HG03175 (cell line): Measurements from ENCODE around the gene COP1.
"Not testable (repeated sequence)": the region's sequence is repeated elsewhere in the genome, so short reads cannot be mapped to it uniquely, and the experiment has no call there.

ENCODE experiments used
- ATAC-seq: cut with Tn5 transposase; IDR thresholded peaks from one replicate; pipeline ENCODE4 v1.9.1; 2021; ENCODE audit warnings: mild to moderate bottlenecking, moderate library complexity; ENCODE audit not compliant: unreplicated experiment

The COP1 gene

DNA sequence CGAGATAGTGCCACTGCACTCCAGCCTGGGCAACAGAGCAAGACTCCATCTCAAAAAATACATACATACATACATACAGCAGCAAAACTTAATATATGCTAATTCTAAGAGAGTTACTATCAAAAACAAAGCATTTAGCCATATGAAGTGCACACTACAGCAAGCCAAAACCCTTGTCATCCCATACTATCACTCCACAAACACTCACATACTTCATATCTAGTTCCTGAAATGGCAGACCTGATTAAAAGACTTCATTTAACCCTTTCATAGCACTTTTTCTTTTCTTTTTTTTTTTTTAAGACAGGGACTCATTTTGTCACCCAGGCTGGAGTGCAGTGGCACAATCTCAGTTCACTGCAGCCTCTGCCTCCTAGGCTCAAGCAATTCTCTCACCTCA, 65.6 kb downstream of the COP1 start:
- ATAC-seq = no peak

DNA sequence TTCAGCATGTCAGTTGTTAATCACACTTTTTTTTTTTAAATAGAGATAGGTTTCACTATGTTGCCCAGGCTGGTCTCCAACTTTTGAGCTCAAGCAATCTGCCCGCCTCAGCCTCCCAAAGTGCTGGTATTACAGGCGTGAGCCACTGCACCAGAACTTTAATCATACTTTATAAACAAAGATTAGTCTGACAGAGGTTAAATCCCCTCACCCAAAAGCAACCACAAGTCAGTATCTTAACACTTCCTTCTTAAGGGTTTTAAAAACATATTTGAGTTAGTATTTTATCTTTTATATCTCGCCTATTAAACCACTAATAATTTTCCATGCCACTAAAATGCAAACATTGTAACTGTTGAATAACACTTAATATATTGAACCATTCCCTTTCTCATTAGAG, 70.2 kb downstream of the COP1 start:
- no peak for ATAC-seq

DNA sequence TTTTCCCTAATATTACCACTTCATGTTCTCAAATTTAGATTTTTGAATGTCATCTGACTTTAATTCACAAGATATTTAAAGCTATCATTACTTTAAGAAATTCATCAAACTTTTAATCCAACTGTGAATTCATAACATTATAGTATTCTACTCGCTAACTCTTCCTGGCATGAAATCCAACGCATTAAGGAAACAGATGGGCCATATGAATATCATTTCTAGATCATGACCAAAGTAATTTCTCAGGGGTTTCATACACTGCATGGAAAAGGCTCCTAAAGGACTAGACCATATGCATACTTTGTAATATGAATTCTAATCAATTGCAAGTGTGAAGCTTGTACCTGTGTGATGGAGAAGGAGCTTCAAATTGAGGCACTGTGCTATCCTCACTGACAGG, 72.4 kb downstream of the COP1 start:
- no peak for ATAC-seq

DNA sequence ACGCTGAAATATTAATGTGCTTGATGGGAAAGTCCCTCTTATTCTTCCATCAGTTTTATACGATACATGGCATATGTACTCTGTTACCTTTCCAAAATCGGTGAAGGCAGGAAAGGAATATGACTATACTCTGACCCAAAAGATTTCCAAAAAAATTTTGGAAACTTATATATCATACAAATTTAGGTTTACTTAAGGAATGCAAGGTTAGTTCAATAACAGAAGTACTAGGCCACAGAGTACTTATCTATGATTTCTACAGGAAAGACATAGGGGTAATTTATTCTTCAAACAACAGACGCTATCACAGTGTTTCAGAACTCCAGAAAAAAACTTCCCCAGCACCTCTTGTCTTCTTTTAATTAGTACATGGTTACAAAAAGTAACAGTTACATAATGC, 84.8 kb downstream of the COP1 start:
- no peak for ATAC-seq

DNA sequence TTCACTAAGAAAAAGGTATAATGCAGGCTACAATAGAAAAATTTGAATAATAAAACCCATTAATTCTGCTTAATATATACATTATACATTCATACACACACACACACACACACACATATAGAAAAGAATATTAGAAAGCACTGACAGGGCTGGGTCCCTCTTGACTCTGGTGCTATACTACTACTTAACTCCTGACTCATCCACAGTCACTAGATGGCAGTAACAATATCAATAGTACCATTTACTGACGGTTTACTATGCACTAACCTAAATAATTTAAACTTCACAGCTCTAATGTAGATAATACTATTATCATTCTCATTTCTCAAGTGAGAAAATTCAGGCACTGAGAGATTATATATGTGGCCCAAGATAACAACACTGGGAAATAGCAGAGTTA, 87.5 kb downstream of the COP1 start:
- ATAC-seq = no peak

DNA sequence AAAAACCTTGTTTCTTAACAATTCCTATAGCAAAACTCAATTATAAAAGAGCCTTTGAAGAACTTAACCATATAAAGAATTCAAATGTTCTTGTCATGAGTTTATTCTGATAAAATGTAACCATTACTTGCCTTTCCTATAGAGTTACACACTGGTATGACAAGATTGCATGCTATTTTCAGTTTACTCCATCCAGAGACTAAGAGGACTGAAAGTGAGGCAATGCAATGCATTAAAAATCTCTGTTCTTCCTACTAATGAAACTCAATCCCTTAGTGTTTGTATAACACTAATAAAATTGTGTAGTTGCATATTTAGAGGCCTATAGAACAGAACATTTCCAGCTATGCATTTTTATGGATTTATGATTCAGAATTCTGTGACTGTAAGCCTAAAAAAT, 88.1 kb downstream of the COP1 start:
- no peak for ATAC-seq

DNA sequence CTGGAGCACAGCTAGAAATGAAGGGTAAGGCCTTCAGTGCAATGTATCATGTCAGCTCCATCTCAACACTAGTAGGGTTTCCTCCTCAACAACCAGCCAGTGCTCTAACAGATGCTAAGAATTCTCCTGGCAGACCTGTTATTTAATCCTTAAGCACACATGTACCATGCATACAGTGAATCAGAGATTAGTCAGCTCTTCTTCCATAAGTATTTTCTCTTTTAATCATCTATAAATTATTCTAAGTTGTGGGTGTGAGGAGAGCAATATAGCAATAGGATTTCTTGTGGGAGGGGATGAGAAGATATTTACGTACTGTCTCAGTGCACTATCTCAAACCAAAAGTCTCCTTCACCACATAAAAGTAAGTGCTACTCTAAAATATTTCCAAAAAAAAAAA, 95.3 kb downstream of the COP1 start:
- no peak for ATAC-seq

DNA sequence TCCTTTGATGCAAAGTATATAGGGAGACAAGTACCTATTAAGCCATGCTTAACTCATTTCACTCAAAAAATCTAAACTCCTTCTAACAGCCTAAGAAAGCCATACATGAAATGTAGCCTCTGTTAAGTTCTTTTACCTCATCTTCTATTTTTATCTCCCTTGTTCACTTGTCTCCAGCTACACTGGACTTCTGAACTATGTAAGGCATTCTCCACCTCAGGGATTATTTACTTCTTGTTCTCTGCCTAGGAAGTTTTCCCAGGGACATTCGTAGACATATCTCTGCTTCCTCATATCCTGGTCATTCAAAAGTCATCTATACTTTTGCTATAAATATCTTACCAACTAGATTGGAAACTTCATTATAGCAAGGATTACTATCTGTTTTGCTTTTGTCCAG, 96.9 kb downstream of the COP1 start:
- no peak for ATAC-seq

DNA sequence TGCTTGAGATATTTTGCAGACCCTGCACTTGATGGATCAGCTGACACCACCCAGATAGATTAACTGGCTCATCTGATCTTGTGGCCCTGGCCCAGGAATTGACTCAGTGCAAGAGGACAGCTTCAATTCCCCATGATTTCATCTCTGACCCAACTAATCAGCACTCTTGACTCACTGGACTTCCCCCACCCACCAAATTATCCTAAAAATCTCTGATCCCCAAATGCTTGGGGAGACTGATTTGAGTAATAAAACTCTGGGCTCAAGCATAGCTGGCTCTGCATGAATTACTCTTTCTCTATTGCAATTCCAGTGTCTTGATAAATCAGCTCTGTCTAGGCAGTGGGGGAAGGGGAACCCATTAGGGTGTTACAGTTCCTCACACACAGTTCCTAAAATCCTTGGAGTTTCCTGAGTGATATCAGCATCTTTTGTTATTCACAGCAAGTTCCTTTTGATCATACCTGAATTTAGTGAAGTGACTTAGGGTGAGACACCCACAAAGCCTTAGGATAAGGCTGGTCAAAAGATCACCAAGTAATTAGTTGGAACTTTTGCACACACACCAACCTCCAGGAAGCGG, 104.2 kb downstream of the COP1 start:
- ATAC-seq = no peak

DNA sequence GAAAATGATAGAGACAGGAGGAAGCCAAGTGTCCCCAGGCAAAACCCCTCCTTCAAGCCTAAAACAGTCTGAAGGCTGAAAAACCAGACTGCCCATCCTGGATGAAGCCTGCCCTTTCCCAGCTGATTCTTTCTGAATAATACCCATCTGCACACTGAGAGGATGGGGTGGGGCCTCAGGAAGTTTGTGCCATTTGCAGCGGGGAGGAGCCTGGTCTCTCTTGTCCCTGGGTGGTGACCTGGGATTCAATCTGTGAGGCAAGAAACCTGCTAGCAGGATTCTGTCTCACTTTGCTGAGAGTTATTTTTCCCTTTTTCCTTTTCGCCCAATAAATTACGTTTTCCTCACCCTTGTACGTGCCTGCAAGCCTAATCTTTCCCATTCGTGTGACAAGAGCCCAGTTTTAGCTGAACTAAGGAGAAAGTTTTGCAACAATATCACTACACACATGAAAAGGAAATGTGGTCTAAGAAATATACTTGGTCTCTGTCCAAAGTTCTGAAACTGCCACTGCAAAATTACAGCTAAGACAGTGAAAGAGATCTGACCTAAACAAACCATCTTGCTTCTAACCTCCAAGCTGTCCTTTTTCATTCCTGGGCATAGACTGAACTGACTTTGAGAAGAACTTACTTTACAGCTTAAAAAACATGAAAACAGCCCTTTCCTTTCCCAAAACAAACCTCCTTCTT, 105.0 kb downstream of the COP1 start:
- no peak for ATAC-seq

DNA sequence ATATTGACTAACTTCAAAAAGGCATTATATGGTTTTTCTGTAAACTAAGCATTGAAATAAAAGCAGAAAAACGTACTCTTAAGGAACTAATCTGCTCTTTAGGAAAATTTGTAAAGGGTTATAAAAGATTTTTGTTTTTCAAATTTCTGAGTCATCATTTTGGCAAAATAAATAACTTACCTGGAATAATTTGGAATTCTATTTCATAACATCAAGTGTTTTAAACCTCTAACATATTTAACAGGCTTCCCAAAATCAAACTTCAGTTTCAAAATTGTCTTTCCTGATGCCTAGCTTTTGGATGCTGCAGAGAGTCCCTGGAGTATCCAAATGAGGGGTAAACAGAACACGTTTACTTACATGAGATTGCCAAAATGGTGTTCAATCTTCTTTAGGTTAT, 108.5 kb downstream of the COP1 start:
- no peak for ATAC-seq

DNA sequence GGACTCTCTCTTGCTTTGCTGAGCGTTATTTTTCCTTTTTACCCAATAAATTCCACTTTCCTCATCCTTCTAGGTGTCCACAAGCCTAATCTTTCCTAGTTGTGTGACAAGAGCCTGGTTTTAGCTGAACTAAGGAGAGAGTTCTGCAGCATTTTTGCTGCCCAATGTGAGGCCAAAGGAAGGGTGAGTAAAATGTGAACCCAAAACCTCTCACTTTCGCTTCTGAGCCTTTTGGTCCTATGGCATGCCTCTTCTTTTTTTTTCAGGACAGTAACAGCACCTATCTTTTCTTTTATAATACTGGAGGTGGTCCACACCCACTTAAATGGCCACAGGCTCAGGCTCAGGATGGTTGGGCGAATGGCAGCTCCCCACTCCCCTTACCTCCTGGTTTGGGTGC, 111.1 kb downstream of the COP1 start:
- no peak for ATAC-seq

DNA sequence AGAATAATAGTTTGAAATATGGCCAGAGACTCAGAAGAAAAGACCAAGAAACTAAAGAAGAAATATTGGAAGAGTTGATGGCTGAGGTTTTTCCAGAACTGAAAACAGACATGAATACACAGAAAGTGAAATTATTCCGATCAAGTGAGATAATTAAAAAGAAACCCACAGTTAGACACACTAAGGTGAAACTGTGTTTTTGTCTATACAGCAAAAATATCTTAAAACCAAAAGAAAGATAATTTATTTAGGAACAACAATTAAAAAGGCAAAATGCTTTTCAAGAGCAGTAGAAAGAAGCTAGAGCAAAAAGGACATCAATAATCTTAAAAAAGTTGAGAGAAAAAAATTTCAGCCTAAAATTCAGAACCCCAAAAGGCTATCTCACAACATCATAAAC, 116.3 kb downstream of the COP1 start:
- no peak for ATAC-seq

DNA sequence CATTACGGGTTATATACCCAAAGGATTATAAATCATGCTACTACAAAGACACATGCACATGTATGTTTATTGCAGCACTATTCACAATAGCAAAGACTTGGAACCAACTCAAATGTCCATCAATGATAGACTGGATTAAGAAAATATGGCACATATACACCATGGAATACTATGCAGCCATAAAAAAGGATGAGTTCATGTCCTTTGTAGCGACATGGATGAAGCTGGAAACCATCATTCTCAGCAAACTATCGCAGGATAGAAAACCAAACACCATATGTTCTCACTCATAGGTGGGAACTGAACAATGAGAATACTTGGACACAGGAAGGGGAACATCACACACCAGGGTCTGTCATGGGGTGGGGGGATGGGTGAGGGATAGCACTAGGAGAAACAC, 119.3 kb downstream of the COP1 start:
- ATAC-seq = not testable (repeated sequence)

DNA sequence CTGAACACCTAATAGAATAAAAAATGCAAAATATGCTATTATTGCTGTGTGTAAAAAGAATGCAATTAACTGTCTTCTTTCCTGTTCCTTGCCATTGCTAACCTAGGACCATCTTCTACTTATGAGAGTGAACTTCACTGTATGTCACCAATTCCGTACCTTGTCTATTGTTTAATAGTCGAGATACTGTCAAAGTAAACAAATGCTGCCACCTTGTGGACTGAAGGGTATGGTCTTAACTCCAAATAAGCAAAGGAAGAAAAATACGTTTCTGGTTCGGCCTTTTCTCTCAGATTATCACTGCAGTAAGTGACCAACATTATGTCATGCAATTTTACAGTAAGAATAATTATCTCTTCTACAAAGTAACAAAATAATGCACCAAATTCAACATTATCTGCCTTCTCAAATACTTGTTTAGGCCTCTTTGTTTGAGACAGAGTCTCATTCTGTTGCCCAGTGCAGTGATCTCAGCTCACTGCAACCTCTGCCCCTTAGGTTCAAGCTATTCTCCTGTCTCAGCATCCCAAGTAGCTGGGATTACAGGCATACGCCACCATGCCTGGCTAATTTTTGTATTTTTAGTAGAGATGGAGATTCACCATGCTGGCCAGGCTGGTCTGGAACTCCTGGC, 133.4 kb downstream of the COP1 start:
- ATAC-seq = peak; percentile 56

DNA sequence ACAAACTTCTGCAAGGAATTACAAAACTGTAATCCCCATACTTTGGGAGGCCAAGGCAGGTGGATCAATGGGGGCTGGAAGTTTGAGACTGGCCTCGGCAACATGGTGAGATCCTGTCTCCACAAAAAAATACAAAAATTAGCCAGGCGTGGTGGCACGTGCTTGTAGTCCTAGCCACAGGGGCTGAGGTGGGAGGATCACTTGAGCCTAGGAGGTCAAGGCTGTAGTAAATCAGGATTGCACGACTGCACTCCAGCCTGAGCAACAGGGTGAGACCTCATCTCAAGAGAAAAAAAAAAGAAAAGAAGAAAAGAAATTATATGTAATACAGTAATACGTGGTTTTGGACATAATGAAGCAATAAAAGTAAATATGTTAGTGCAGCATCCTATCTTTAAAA, 138.2 kb downstream of the COP1 start:
- ATAC-seq = no peak

DNA sequence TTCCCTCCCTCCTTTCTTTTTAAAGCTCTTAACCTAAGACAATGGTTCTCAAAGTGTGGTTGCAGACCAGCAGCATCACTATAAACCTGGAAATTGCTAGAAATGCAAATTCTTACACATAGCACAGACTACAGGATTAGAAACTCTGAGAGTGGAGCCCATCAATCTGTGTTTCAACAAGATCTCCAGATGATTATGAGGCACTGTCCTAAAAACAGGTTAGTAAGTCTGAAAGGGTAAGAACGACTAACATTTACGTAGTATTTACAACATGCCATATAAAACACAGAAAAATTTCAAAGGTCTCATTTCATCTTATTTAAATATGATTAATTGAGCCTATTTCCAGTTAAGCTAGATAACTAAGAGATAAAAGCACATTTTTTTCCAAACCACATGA, 138.8 kb downstream of the COP1 start:
- ATAC-seq = no peak

DNA sequence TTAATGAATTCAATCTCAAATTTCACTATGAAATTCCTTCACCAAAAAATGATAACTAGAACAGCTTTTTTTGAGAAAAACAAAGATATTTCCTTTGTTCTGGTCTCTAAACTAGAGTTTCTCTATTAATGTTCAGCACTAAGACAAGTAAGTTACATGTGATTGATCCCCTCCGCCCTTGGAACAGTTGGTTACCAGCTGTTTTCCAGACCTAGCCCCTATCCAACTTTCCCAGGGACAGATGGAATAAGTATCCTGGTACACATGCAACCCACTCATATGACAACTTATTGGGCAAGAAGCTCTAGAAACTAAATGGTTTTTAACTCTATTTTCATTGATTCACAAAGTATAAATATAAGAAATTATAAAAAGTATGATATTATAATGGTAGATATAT, 140.4 kb downstream of the COP1 start:
- ATAC-seq = no peak

DNA sequence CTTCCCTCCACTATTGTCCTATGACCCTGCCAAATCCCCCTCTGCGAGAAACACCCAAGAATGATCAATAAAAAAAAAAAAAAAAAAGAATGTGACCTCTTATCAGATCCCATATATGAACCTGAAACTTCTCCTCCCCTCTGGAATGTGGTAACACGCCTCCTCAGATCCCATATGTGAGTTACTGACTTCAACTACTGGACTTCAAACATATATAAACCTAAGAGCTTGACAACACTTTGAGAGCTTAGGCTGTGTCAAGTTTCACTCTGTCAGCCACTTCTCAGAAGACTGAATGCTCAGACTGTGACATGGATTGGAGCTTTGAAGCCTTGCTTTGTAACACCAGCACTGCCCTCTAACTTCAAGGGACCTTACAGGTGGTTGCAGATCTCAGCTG, 148.4 kb downstream of the COP1 start:
- ATAC-seq = no peak

DNA sequence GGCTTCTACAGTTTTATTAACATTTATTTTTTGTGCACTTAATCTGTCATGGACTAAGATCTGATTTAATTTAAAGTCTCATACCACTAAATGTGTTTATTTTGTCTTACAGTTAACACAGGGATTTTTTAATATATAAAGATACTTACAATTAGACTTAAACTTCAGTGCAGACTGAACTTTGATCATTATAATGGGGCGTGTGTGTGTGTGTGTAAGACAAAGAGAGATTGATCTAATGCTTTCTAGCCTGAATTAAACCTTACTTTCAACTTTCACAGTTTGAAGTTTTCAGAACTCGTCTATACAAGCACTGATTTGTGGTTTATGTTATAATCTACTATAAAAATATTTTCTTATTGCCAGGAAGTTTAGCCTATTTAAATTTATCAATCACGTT, 150.8 kb downstream of the COP1 start:
- no peak for ATAC-seq

DNA sequence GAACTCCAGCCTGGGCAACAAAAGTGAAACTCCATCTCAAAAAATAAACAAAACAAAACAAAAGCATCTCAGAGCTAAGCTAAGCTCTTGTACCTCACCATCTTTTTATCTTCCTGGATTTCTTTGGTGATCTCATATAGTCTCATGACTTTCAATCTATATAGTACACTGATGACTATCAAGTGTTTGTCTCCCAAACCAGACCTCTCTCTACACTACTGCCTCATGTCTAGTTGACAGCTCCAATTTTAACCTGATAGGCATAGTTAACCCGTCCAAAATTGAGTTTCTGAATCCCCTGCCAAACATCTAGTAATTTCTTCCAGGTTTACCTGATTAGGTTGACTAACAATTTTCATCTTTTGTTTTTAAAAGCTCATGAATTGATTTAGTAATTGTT, 151.7 kb downstream of the COP1 start:
- ATAC-seq = no peak

DNA sequence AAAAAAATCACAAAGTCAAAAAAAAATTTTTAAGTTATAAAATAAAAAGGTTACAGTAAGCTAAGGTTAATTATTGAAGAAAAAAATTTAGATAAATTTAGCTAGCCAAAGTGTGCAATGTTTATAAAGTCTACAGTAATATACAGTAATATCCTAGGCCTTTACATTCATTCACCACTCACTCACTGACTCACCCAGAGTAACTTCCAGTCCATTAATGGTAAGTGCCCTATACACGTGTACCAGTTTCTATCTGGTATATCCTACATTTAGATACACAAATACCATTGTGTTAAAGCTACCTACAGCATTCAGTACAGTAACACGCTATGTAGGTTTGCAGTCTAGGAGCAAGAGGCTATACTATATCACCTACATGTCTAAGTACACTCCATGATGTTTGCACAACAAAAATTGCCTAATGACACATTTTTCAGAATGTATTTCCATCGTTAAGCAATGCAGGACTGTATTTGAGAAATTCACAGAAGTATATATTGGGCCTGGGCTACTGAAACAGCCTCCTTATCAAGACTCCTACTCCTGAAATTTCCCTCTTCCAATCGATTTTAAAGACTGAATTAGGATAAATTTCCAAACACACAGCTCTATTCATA, 155.1 kb downstream of the COP1 start:
- no peak for ATAC-seq
